Measurements from ENCODE around the gene EEF2K. TPM values are rescaled to one million over a fixed set of nuclear protein-coding genes. Genes with fewer than 3 reads are reported as not detected.
"Not testable (repeated sequence)": the region's sequence is repeated elsewhere in the genome, so short reads cannot be mapped to it uniquely, and the experiment has no call there.

The EEF2K gene
- total and polyA plus RNA-seq, 9 donors = 27.8 to 54.7 (median 38.9) TPM

DNA sequence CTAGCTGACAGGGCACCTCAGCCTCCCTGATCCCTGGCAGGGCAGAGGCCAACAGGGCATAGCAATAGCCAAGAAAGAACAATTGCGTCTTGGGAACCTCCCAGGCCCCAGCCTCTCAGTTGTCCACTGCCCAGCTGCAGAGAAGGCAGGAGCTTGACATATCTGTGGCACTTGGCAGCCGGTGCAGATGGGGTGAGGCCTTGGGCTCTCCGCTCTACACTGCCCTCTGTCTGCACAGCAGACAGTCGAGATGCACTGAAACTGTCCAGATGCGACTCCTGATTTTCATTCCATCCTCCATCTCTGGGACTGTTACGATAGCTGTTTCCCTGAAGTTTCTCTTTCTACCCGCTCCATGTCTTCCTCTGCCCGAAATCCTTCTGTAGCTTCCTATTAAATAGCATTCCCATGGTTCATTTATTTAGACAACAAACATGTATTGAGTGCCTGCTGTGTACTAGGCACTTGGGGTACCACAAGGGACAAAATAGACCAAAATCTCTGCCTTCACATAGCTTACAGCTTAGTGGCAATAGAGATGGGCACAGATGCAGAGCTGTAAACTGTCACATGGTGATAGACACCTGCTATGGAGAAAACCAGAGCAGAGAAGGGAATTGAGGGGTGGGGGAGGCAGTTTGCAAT lies 94.5 kb downstream of the EEF2K start:
- H3K27me3 ChIP-seq (ENCODE audit: control insufficient read depth, insufficient read depth, low read length) = no peaks in the 10 kb centered on the region
- H3K4me3 ChIP-seq (ENCODE audit: low read length) = no peak overlapping the region
- DNase-seq = peak; percentile 57
- no peaks in the 10 kb centered on the region for H3K9me3 ChIP-seq (replicated peaks; ENCODE audit: control insufficient read depth, low read depth, low read length)
- H3K4me1 ChIP-seq (ENCODE audit: control insufficient read depth, insufficient read depth, low read length) = peaks cover 8% of the 10 kb centered on the region
- 38% methylated on average over 6 of the region's 8 CpGs for WGBS (ENCODE audit: insufficient coverage)
- no peak overlapping the region for H3K27ac ChIP-seq (ENCODE audit: low read length)
- peaks cover 33% of the 10 kb centered on the region for H3K36me3 ChIP-seq (ENCODE audit: control insufficient read depth, insufficient read depth, low read length)

- H3K9me3 ChIP-seq (replicated peaks; ENCODE audit: control insufficient read depth, low read depth, low read length); DNase-seq; H3K4me3 ChIP-seq (ENCODE audit: low read length); H3K27me3 ChIP-seq (ENCODE audit: control insufficient read depth, insufficient read depth, low read length); H3K4me1 ChIP-seq (ENCODE audit: control insufficient read depth, insufficient read depth, low read length); H3K27ac ChIP-seq (ENCODE audit: low read length): not testable (repeated sequence)
- H3K36me3 ChIP-seq (ENCODE audit: control insufficient read depth, insufficient read depth, low read length) = peaks cover 41% of the 10 kb centered on the region
- 100% methylated on average over 2 of the region's 7 CpGs for WGBS (ENCODE audit: insufficient coverage)
These were observed 95.3 kb downstream of the EEF2K start for GRCh38 chr16:22301423-22301822.

- H3K4me1 ChIP-seq (ENCODE audit: control insufficient read depth, insufficient read depth, low read length) = peaks cover 8% of the 10 kb centered on the region
- WGBS (ENCODE audit: insufficient coverage) = 90% methylated on average over 11 of the region's 12 CpGs
- no peaks in the 10 kb centered on the region for H3K27me3 ChIP-seq (ENCODE audit: control insufficient read depth, insufficient read depth, low read length)
- H3K36me3 ChIP-seq (ENCODE audit: control insufficient read depth, insufficient read depth, low read length) = peaks cover 56% of the 10 kb centered on the region
- DNase-seq = no peak
- H3K4me3 ChIP-seq (ENCODE audit: low read length) = no peak overlapping the region
- no peak overlapping the region for H3K27ac ChIP-seq (ENCODE audit: low read length)
- H3K9me3 ChIP-seq (replicated peaks; ENCODE audit: control insufficient read depth, low read depth, low read length) = no peaks in the 10 kb centered on the region
These were observed 96.8 kb downstream of the EEF2K start for GRCh38 chr16:22302776-22303363.

DNA sequence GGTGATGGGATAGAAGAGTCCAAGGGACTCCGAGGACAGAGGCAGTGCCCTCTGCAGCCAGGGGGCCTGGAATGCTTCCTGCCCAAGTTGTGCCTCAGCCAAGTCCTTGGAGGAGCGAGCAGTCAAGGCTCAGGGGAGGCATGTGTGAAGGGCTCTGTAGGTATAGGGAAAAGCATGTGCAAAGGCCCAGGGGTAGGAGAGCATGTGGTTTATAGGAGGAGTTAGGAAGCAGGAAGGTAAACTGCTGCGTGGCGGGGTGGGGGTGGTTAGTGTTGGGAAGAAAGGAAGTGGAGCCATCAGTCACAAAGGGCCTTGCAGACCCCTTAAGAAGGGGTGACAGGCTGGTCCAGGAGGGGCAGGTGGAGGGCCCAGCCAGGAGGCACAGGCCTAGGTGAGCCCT lies 98.3 kb downstream of the EEF2K start:
- no peak overlapping the region for H3K27ac ChIP-seq (ENCODE audit: low read length)
- no peak overlapping the region for H3K4me3 ChIP-seq (ENCODE audit: low read length)
- H3K9me3 ChIP-seq (replicated peaks; ENCODE audit: control insufficient read depth, low read depth, low read length) = no peaks in the 10 kb centered on the region
- H3K27me3 ChIP-seq (ENCODE audit: control insufficient read depth, insufficient read depth, low read length) = no peaks in the 10 kb centered on the region
- peaks cover 3% of the 10 kb centered on the region for H3K4me1 ChIP-seq (ENCODE audit: control insufficient read depth, insufficient read depth, low read length)
- H3K36me3 ChIP-seq (ENCODE audit: control insufficient read depth, insufficient read depth, low read length) = peaks cover 71% of the 10 kb centered on the region
- WGBS (ENCODE audit: insufficient coverage) = 87% methylated on average over 4 of the region's 4 CpGs
- no peak for DNase-seq

DNA sequence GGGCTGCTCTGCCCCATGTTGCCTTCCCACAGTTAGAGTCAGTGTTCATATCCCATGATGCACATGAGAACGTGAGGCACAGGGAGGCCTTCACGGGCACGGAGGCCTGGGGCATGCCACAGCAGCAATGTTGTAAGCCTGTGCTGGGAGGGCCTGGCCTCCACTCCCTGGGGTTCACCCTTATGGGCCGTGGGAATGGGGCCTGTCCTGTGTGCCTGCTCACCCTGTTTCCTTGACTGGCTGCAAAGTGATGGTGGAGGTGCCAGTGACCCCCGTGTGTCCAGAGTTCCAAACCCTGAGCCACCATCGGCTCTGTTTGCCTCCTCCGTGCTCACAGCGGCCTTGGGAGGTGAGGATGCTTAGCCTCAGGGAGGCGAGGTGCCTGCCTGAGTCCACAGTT lies 100.7 kb downstream of the EEF2K start:
- H3K27ac ChIP-seq (ENCODE audit: low read length) = no peak overlapping the region
- H3K9me3 ChIP-seq (replicated peaks; ENCODE audit: control insufficient read depth, low read depth, low read length) = no peaks in the 10 kb centered on the region
- H3K4me1 ChIP-seq (ENCODE audit: control insufficient read depth, insufficient read depth, low read length) = no peaks in the 10 kb centered on the region
- peaks cover 80% of the 10 kb centered on the region for H3K36me3 ChIP-seq (ENCODE audit: control insufficient read depth, insufficient read depth, low read length)
- DNase-seq = no peak
- no peaks in the 10 kb centered on the region for H3K27me3 ChIP-seq (ENCODE audit: control insufficient read depth, insufficient read depth, low read length)
- no peak overlapping the region for H3K4me3 ChIP-seq (ENCODE audit: low read length)
- 92% methylated on average over 9 of the region's 9 CpGs for WGBS (ENCODE audit: insufficient coverage)

DNA sequence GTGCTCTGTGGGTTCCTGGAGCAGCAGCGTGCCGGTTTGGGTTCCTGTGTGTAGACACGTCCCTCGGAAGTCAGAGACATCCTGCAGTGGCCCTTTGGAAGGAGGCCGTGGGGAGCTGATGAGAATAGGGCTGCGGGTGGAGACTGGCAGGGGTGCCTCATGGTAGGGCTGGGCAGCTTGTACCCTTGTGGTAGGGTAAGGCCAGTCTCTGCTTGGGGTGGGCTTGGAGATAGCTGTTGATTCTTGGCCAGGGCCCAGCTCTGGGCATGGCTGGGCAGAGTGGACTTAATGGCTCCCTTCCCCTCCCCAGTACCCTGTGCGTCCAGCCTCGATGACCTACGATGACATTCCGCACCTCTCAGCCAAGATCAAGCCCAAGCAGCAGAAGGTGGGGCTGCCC lies 101.8 kb downstream of the EEF2K start:
- Histone ChIP-seq H3K4me3 (ENCODE audit: low read length) (no peak overlapping the region), H3K27me3 (ENCODE audit: control insufficient read depth, insufficient read depth, low read length) (no peaks in the 10 kb centered on the region), H3K27ac (ENCODE audit: low read length) (no peak overlapping the region), H3K9me3 (replicated peaks; ENCODE audit: control insufficient read depth, low read depth, low read length) (no peaks in the 10 kb centered on the region), H3K4me1 (ENCODE audit: control insufficient read depth, insufficient read depth, low read length) (no peaks in the 10 kb centered on the region), H3K36me3 (ENCODE audit: control insufficient read depth, insufficient read depth, low read length) (peaks cover 83% of the 10 kb centered on the region)
- WGBS (ENCODE audit: insufficient coverage) = 95% methylated on average over 8 of the region's 10 CpGs
- DNase-seq = no peak

DNA sequence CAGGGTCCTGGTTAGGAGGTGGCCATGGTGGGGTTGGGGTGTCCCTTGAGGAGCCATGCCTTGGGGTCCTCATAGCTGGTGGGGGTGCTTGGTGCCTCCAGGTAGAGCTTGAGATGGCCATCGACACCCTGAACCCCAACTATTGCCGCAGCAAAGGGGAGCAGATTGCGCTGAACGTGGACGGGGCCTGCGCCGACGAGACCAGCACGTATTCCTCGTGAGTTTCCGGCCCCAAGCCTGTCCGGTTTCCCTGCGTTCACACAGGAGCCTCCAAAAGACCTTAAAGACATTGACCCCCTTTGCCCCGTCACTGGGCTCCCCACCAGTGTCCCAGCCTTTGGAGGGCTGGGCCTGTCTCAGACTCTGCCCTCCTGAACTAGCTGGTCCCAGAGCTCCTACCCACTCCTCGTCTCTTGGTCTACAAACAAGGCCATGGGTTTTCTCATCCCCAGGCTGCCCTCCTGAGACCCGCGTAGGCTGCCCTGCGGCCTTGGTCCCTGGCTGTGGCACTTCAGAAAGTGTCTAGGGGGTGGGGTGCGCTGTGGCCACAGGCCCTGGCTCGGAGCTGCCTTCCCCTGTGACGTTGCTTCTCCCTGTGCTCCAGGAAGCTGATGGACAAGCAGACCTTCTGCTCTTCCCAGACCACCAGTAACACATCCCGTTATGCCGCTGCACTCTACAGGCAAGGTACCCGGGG lies 102.9 kb downstream of the EEF2K start:
- no peak overlapping the region for H3K4me3 ChIP-seq (ENCODE audit: low read length)
- 97% methylated on average over 17 of the region's 24 CpGs for WGBS (ENCODE audit: insufficient coverage)
- peaks cover 86% of the 10 kb centered on the region for H3K36me3 ChIP-seq (ENCODE audit: control insufficient read depth, insufficient read depth, low read length)
- no peak overlapping the region for H3K27ac ChIP-seq (ENCODE audit: low read length)
- no peaks in the 10 kb centered on the region for H3K27me3 ChIP-seq (ENCODE audit: control insufficient read depth, insufficient read depth, low read length)
- DNase-seq = no peak
- no peaks in the 10 kb centered on the region for H3K4me1 ChIP-seq (ENCODE audit: control insufficient read depth, insufficient read depth, low read length)
- no peaks in the 10 kb centered on the region for H3K9me3 ChIP-seq (replicated peaks; ENCODE audit: control insufficient read depth, low read depth, low read length)

DNA sequence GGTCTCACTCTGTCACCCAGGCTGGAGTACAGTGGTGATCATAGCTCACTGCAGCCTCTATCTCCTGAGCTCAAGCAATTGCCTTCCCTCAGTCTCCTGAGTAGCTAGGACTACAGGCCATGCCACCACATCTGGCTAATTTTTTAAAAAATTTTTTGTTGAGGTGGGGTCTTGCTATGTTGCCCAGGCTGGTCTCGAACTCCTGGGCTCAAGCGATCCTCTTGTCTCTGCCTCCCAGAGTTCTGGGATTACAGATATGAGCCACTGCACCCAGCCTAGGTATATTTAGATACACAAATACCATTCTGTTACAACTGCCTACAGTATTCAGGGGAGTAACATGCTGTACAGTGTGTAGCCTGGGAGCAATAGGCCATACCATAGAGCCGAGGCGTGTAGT lies 105.4 kb downstream of the EEF2K start:
- Histone ChIP-seq H3K9me3 (replicated peaks; ENCODE audit: control insufficient read depth, low read depth, low read length) (no peaks in the 10 kb centered on the region), H3K4me1 (ENCODE audit: control insufficient read depth, insufficient read depth, low read length) (no peaks in the 10 kb centered on the region), H3K4me3 (ENCODE audit: low read length) (no peak overlapping the region), H3K27ac (ENCODE audit: low read length) (no peak overlapping the region), H3K27me3 (ENCODE audit: control insufficient read depth, insufficient read depth, low read length) (no peaks in the 10 kb centered on the region), H3K36me3 (ENCODE audit: control insufficient read depth, insufficient read depth, low read length) (peaks cover 85% of the 10 kb centered on the region)
- 100% methylated on average over 2 of the region's 4 CpGs for WGBS (ENCODE audit: insufficient coverage)
- no peak for DNase-seq

- no peak overlapping the region for H3K27ac ChIP-seq (ENCODE audit: low read length)
- H3K4me1 ChIP-seq (ENCODE audit: control insufficient read depth, insufficient read depth, low read length) = no peaks in the 10 kb centered on the region
- WGBS (ENCODE audit: insufficient coverage) = 89% methylated on average over 22 of the region's 23 CpGs
- H3K4me3 ChIP-seq (ENCODE audit: low read length) = no peak overlapping the region
- DNase-seq = no peak
- no peaks in the 10 kb centered on the region for H3K27me3 ChIP-seq (ENCODE audit: control insufficient read depth, insufficient read depth, low read length)
- H3K9me3 ChIP-seq (replicated peaks; ENCODE audit: control insufficient read depth, low read depth, low read length) = no peaks in the 10 kb centered on the region
- peaks cover 83% of the 10 kb centered on the region for H3K36me3 ChIP-seq (ENCODE audit: control insufficient read depth, insufficient read depth, low read length)
These were observed 107.1 kb downstream of the EEF2K start for GRCh38 chr16:22312897-22313781.

Measured in muscle of leg (tissue), 11 donors.